Keratinocyte (primary cell): Measurements from ENCODE around the gene METAP1D. TPM values are rescaled to one million over a fixed set of nuclear protein-coding genes. Genes with fewer than 3 reads are reported as not detected.

Source experiments
- DNase-seq: peaks from one replicate; pipeline ENCODE4 v3.0.0-alpha.2; 2011; ENCODE audit warnings: low read depth, missing footprints, low spot score
- FAIRE-seq: peaks from 2 replicates; lab custom pipeline; 2011; peaks lifted over from hg19 to GRCh38; lab: Jason Lieb, UNC
- H2AFZ ChIP-seq: 2 replicates; pipeline ENCODE4 v1.6.0; 2012; ENCODE audit warnings: low read length, control low read depth, inconsistent platforms; ENCODE audit not compliant: control insufficient read depth
- H3K27ac ChIP-seq: 2 replicates; pipeline ENCODE4 v1.5.1; 2011; ENCODE audit warnings: low read length; ENCODE audit not compliant: control insufficient read depth, insufficient read depth
- H3K27me3 ChIP-seq: 3 replicates; pipeline ENCODE4 v1.6.0; 2011; ENCODE audit warnings: low read length; ENCODE audit not compliant: control insufficient read depth, insufficient read depth; ENCODE audit errors: extremely low read depth
- H3K36me3 ChIP-seq, 2 experiments: 2 replicates in 1 of 2; 3 replicates in 1 of 2; pipeline ENCODE4 v1.5.1; 2011; ENCODE audit warnings: low read length in 2 of 2, mild to moderate bottlenecking in 1 of 2; ENCODE audit not compliant: control insufficient read depth in 2 of 2, insufficient read depth in 2 of 2; ENCODE audit errors: extremely low read depth in 1 of 2
- H3K4me1 ChIP-seq: 3 replicates; pipeline ENCODE4 v1.5.1; 2011; ENCODE audit warnings: low read length; ENCODE audit not compliant: control insufficient read depth, insufficient read depth; ENCODE audit errors: extremely low read depth
- H3K4me2 ChIP-seq: 3 replicates; pipeline ENCODE4 v1.6.0; 2011; ENCODE audit warnings: low read depth, low read length; ENCODE audit not compliant: control insufficient read depth, insufficient read depth; ENCODE audit errors: extremely low read depth
- H3K4me3 ChIP-seq, 3 experiments: fragments of 200-600 bp in 1 of 3; sonication (generic) in 1 of 3; 2 replicates in 2 of 3; 3 replicates in 1 of 3; pipeline ENCODE4 v1.5.1; 2011 to 2016; ENCODE audit warnings: low read length in 3 of 3, mild to moderate bottlenecking in 3 of 3, control low read depth in 2 of 3, inconsistent platforms in 1 of 3, low read depth in 1 of 3, mixed read lengths in 1 of 3, mixed run types in 1 of 3, moderate library complexity in 1 of 3; ENCODE audit not compliant: control insufficient read depth in 2 of 3, insufficient read depth in 2 of 3; ENCODE audit errors: extremely low read depth in 1 of 3
- H3K79me2 ChIP-seq: 2 replicates; pipeline ENCODE4 v1.6.0; 2012; ENCODE audit warnings: low read length; ENCODE audit not compliant: control insufficient read depth, insufficient read depth
- H3K9ac ChIP-seq: 3 replicates; pipeline ENCODE4 v1.6.0; 2011; ENCODE audit warnings: low read length; ENCODE audit not compliant: control insufficient read depth, insufficient read depth; ENCODE audit errors: extremely low read depth
- H3K9me1 ChIP-seq: 3 replicates; pipeline ENCODE4 v1.6.0; 2011; ENCODE audit warnings: low read length; ENCODE audit not compliant: control insufficient read depth, insufficient read depth; ENCODE audit errors: extremely low read depth
- H3K9me3 ChIP-seq: 2 replicates; pipeline ENCODE4 v1.5.1; 2012; ENCODE audit warnings: low read depth, low read length; ENCODE audit not compliant: control insufficient read depth
- H4K20me1 ChIP-seq: 3 replicates; pipeline ENCODE4 v1.6.0; 2011; ENCODE audit warnings: low read length; ENCODE audit not compliant: control insufficient read depth, insufficient read depth; ENCODE audit errors: extremely low read depth
- EZH2 ChIP-seq: IDR thresholded peaks from one replicate; pipeline ENCODE4 v1.6.1; 2012; ENCODE audit warnings: inconsistent platforms, mild to moderate bottlenecking, low read length, moderate library complexity
- dilution Hi-C: fragments of 300-500 bp; cut with MboI; formaldehyde crosslinking; loops from one replicate; pipeline ENCODE4 v1.7.0; 2020; ENCODE audit warnings: low sequenced_read_pairs; ENCODE audit not compliant: extremely low pct_ligation_motif_present
- polyA plus RNA-seq, 5 experiments: library from polyadenylated mRNA; depleted of rRNA in 3 of 5; stranded (reverse) in 3 of 5; stranded (forward) in 1 of 5; unstranded in 1 of 5; fragments of >200 nt; gene quantifications; 1 replicate in 1 of 5; 2 replicates in 3 of 5; 3 replicates in 1 of 5; pipeline versions ENCODE4 v1.2.1 to v1.2.3, GENCODE V29; 2011 to 2012; ENCODE audit warnings: missing spikeins in 2 of 5, low read depth in 1 of 5, low replicate concordance in 1 of 5
- TF ChIP-seq, protein P1 (sequence below), 3 experiments: IDR thresholded peaks in 1 of 3; conservative IDR thresholded peaks in 1 of 3; optimal IDR thresholded peaks in 1 of 3; 2 replicates in 2 of 3; 3 replicates in 1 of 3; pipeline versions ENCODE3 to v1.5.1; 2011; ENCODE audit warnings: low read length in 3 of 3, mild to moderate bottlenecking in 3 of 3, moderate library complexity in 2 of 3, control low read depth in 1 of 3, inconsistent platforms in 1 of 3; ENCODE audit not compliant: insufficient read depth in 2 of 3; ENCODE audit errors: extremely low read depth in 1 of 3

The METAP1D gene
- polyA plus RNA-seq, 1 donor (not counting 4 experiments of a cell fraction or from before 2014, with no cell fraction given) = 5.1 TPM

DNA sequence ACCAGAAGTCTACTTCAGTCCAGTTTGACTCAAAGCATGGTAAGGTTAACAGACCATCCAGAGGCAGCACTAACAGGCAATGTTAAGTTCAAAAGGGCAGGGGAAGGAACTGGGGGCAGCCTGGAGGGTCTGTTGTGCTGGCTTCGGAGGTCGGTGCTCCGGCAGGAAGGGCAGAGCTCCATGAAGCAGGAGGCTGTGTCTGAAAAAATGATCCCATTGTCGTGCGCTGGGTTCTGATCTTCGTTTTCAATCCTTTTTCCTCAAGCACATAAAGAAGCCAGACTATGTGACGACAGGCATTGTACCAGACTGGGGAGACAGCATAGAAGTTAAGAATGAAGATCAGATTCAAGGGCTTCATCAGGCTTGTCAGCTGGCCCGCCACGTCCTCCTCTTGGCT, 63.7 kb downstream of the METAP1D start:
- Histone ChIP-seq H4K20me1 (no peaks in the 10 kb centered on the region), H3K4me1 (no peaks in the 10 kb centered on the region), H3K27ac (no peak overlapping the region), H3K9ac (no peak overlapping the region), H3K36me3 (no peaks in the 10 kb centered on the region), H3K9me3 (no peaks in the 10 kb centered on the region), H3K4me3 (no peak overlapping the region), H2AFZ (no peak overlapping the region), H3K9me1 (no peaks in the 10 kb centered on the region), H3K4me2 (no peak overlapping the region), H3K79me2 (no peaks in the 10 kb centered on the region), H3K27me3 (no peaks in the 10 kb centered on the region)
- dilution Hi-C loops = no loop called here
- no peak for TF ChIP-seq EZH2
- TF ChIP-seq, protein P1, sequence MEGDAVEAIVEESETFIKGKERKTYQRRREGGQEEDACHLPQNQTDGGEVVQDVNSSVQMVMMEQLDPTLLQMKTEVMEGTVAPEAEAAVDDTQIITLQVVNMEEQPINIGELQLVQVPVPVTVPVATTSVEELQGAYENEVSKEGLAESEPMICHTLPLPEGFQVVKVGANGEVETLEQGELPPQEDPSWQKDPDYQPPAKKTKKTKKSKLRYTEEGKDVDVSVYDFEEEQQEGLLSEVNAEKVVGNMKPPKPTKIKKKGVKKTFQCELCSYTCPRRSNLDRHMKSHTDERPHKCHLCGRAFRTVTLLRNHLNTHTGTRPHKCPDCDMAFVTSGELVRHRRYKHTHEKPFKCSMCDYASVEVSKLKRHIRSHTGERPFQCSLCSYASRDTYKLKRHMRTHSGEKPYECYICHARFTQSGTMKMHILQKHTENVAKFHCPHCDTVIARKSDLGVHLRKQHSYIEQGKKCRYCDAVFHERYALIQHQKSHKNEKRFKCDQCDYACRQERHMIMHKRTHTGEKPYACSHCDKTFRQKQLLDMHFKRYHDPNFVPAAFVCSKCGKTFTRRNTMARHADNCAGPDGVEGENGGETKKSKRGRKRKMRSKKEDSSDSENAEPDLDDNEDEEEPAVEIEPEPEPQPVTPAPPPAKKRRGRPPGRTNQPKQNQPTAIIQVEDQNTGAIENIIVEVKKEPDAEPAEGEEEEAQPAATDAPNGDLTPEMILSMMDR (optimal IDR thresholded peaks at IDR 0.05 in 1 of 3, IDR thresholded peaks at IDR 0.05 in 1 of 3, conservative IDR thresholded peaks at IDR 0.05 in 1 of 3; ENCODE audit: extremely low read depth in 1 of 3, insufficient read depth in 2 of 3, low read length in 3 of 3) = no peak
- FAIRE-seq (no peak), DNase-seq (no peak)

DNA sequence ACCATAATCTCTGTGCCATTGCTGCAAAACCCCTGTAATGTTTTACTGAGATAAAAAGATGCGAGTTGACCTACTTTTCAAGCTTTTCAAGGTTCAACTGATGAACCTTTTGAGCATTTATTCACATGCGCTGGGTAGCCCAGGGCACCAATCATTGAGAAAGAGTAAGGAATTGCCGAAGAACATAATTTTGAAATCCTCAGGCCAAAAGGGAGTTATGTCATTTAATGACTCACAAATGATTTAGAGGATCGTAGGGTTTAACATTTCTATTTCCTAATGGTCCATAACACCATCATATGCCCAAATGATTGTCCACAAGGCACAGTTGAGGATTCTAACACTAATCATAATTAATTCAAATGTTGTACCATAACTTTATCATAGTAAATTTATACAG, 65.4 kb downstream of the METAP1D start:
- dilution Hi-C loops = no loop called here
- Histone ChIP-seq H3K9me1 (no peaks in the 10 kb centered on the region), H3K27me3 (no peaks in the 10 kb centered on the region), H4K20me1 (no peaks in the 10 kb centered on the region), H3K4me2 (no peak overlapping the region), H3K9ac (no peak overlapping the region), H3K79me2 (no peaks in the 10 kb centered on the region), H3K4me1 (no peaks in the 10 kb centered on the region), H3K27ac (no peak overlapping the region), H3K4me3 (no peak overlapping the region), H2AFZ (no peak overlapping the region), H3K9me3 (no peaks in the 10 kb centered on the region), H3K36me3 (no peaks in the 10 kb centered on the region)
- FAIRE-seq (no peak), DNase-seq (no peak)
- TF ChIP-seq, protein P1 (optimal IDR thresholded peaks at IDR 0.05 in 1 of 3, IDR thresholded peaks at IDR 0.05 in 1 of 3, conservative IDR thresholded peaks at IDR 0.05 in 1 of 3; ENCODE audit: extremely low read depth in 1 of 3, insufficient read depth in 2 of 3, low read length in 3 of 3) = no peak
- TF ChIP-seq EZH2 = no peak
